ENCODE results near the gene ACSS2.
A peak's percentile ranks its signal among the peaks of the same experiment; 100 is the strongest.

ACSS2 gene

DNA sequence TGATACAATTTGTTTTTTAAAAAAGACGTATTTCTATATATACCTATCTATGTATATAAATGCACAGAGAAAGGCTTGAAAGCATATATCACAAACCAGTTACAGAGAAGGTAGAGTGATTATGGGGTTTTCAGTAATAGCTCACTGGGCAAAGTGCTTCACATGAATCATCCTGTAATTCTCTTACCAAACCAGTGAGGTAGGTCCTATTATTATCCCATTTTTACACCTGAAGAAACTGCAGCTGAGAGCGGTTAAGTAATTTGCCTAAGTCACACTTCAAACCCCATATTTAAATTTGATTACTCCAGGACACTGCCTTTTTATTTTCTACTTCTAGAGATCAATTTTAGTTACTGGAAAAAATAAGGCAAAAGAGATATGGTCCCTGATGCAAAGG is 74.8 kb downstream of the ACSS2 start:
- no peak overlapping the region for H3K4me3 ChIP-seq (ENCODE audit: low read depth, low read length)
- TF ChIP-seq, protein P1, sequence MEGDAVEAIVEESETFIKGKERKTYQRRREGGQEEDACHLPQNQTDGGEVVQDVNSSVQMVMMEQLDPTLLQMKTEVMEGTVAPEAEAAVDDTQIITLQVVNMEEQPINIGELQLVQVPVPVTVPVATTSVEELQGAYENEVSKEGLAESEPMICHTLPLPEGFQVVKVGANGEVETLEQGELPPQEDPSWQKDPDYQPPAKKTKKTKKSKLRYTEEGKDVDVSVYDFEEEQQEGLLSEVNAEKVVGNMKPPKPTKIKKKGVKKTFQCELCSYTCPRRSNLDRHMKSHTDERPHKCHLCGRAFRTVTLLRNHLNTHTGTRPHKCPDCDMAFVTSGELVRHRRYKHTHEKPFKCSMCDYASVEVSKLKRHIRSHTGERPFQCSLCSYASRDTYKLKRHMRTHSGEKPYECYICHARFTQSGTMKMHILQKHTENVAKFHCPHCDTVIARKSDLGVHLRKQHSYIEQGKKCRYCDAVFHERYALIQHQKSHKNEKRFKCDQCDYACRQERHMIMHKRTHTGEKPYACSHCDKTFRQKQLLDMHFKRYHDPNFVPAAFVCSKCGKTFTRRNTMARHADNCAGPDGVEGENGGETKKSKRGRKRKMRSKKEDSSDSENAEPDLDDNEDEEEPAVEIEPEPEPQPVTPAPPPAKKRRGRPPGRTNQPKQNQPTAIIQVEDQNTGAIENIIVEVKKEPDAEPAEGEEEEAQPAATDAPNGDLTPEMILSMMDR (IDR thresholded peaks at IDR 0.05; ENCODE audit: low read depth, low read length): no peak

DNA sequence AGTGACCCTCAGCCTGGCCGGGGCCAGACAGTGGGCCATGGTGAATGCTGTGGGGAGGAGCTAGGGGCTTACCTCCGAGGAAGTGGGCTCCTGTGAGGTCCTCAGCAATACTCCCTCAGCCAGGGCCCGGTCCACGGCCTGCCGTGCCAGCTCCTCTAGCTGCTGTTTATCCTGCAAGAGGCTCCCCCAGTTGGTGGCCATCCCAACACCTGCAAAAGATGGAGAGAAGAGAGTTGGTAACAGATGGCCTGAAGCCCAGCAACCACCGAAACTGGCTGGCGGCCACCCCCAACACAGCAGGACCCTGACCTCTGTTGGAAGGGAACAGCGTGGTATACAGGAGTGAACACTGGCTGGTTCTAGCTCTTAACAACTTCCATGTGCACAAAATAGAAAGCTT is 75.2 kb downstream of the ACSS2 start:
- H3K4me3 ChIP-seq (ENCODE audit: low read depth, low read length): no peak overlapping the region
- TF ChIP-seq, protein P1 (IDR thresholded peaks at IDR 0.05; ENCODE audit: low read depth, low read length): no peak

DNA sequence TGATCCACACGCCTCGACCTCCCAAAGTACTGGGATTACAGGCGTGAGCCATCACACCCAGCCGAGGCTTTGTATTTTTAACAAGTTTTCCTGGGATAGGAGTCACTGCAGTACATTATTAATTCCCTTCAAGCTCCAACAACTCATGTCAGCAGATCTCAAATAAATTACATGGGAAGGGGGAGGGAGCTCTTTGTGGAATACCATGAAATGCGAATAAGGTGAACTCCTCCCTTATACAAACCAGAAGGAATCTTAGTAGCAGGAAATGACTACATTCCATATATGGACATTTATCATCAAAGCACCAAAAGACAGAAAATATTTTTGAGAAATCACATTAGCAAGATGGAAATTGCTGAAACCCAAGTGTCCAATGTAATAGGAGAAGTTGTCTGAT is 76.3 kb downstream of the ACSS2 start:
- H3K4me3 ChIP-seq (ENCODE audit: low read depth, low read length): no peak overlapping the region
- TF ChIP-seq, protein P1 (IDR thresholded peaks at IDR 0.05; ENCODE audit: low read depth, low read length): no peak

DNA sequence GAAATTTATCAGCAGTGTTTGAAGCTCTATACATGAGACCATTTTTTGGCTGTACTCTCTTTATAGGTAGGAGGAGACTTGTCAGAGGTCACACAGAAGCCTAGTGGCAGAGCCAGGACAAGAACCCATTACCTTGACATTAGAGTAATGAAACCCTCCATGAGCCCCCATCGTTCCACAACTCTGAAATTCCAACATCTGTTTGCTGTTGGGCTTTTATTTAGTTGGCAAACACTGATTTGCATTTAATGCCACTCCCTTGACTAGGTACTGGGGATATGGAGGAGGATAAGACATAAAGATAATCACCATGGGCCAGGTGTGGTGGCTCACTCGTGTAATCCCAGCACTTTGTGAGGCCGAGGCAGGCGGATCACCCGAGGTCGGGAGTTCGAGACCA is 77.5 kb downstream of the ACSS2 start:
- TF ChIP-seq, protein P1 (IDR thresholded peaks at IDR 0.05; ENCODE audit: low read depth, low read length): no peak

DNA sequence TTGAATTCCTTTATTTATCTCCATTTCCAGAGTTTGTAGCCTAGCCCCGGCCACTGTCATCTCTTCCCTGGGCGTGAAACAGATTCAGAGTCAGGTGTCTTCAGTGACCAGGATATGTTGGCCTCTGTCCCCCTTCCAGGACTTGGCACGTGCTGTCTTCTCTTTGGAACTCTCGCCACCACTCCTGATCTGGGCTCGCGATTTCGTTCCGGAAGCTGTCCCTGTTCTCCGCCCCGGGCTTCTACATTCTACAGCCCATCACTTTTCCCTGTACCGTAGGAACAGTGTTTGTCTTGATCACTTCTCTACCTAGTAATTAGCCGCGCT is 78.5 kb downstream of the ACSS2 start:
- H3K4me3 ChIP-seq (ENCODE audit: low read depth, low read length): peak overlapping the region; percentile 72
- TF ChIP-seq, protein P1 (IDR thresholded peaks at IDR 0.05; ENCODE audit: low read depth, low read length): no peak

More for the DNA sequence above, 77.5 kb downstream of the ACSS2 start:
- no peak overlapping the region for H3K4me3 ChIP-seq (ENCODE audit: low read depth, low read length)

DNA sequence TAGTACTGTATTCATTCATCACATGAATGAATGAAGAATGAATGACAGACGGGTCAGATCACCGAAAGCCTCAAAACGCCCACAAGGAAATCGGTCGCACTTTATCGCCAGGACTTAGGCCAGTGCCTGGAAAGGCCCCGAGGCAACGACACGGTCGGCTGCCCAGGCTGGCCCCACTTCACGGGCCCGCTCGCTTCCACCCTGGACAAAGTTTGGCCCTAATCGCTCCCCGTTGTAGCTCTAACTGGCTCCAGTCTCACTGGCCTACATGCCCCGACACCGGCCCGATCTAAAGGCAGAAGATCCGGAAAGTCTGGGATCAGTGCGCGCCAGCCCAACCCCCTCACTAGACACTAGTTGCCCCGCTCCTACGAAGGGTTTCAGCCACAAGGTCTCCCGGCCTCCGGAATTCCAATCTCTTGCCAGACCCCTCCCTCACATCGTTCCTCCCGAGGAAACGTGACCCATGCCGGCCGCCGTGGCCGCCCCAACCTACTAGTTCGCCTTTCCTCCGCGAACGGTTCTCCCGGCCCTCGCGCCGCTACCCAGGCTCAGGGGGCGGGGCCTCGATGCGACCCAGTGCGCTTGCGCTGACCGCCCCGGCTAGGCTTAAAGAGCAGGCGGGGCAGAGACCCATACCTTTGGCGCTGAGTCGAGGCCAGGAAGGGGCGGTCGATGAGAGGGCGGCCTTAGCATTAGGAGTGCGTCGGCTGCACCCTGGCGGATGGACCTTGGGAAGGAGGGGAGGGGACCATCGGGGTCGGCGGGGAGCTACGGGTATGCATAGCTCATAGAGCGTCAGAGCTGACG is 79.0 kb downstream of the ACSS2 start, which contains the start of the genes GSS and MYH7B:
Gene GSS (minus strand): TSS at position 576 of the 810 bp plus-strand sequence. CDS start 3,954 bp downstream, outside the sequence.
Gene MYH7B (plus strand): TSS at position 638 of the 810 bp plus-strand sequence. CDS start 22,138 bp downstream, outside the sequence.
- TF ChIP-seq, protein P1 (IDR thresholded peaks at IDR 0.05; ENCODE audit: low read depth, low read length): peak; percentile 43
- peak within 1 kb of the TSS; percentile 72 for H3K4me3 ChIP-seq (ENCODE audit: low read depth, low read length)

DNA sequence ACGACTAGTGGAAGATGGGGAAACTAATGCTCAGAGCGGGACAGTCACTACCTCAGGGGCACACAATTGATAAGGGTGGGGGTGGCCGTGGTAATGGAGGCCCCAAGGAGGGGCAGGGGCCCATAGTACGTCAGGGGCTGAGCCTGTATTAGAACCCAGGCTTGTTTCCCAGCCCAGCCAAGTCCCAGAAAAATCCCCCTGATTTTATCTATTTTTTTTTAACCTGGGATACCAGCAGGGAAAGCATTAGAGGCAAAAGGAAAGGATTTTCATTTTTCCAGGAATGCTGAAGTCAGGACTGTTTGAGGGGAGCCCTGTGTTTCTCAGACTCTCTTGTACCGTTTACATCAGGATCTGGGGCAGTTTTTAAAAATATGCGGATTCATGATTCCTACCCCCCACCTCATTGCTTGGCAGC is 79.6 kb downstream of the ACSS2 start:
- H3K4me3 ChIP-seq (ENCODE audit: low read depth, low read length): peak overlapping the region; percentile 72
- TF ChIP-seq, protein P1 (IDR thresholded peaks at IDR 0.05; ENCODE audit: low read depth, low read length): no peak

All from WI38 (cell line).